HepG2 (cell line): ENCODE data around the gene CLIC1. TPM values are rescaled to one million over a fixed set of nuclear protein-coding genes. Genes with fewer than 3 reads are reported as not detected.

Experiments used
- ARNT2 ChIP-seq: sonication (generic); formaldehyde crosslinking; IDR thresholded peaks from 2 replicates; pipeline ENCODE4 v1.8.0; 2022; ENCODE audit warnings: mild to moderate bottlenecking, low read depth, missing genetic modification reagents, moderate library complexity
- ATAD3A ChIP-seq: sonication (generic); formaldehyde crosslinking; IDR thresholded peaks from 2 replicates; pipeline ENCODE4 v1.4.0; 2020; ENCODE audit warnings: missing genetic modification reagents
- CBX1 ChIP-seq: IDR thresholded peaks from one replicate; pipeline ENCODE4 v1.6.1; 2016; ENCODE audit warnings: antibody characterized with exemption, low read depth
- GLI4 ChIP-seq: sonication (generic); formaldehyde crosslinking; IDR thresholded peaks from 2 replicates; pipeline ENCODE4 v1.5.1; 2020; ENCODE audit warnings: missing genetic modification reagents, mild to moderate bottlenecking, moderate library complexity, borderline replicate concordance
- IRX3 ChIP-seq: sonication (generic); formaldehyde crosslinking; IDR thresholded peaks from 2 replicates; pipeline ENCODE4 v1.8.1; 2023; ENCODE audit warnings: mild to moderate bottlenecking, low read depth, missing genetic modification reagents, borderline replicate concordance
- MNT ChIP-seq: fragments of 450-650 bp; IDR thresholded peaks from 2 replicates; pipeline ENCODE4 v1.6.1; 2016
- MXD3 ChIP-seq: IDR thresholded peaks from 2 replicates; pipeline ENCODE4 v1.6.1; 2016; ENCODE audit warnings: mild to moderate bottlenecking, missing biosample characterization, missing genetic modification reagents
- NFE2L2 ChIP-seq: fragments of 150-350 bp; IDR thresholded peaks from 2 replicates; pipeline ENCODE4 v1.6.1; 2014; ENCODE audit warnings: low read length
- ONECUT2 ChIP-seq: sonication (generic); formaldehyde crosslinking; IDR thresholded peaks from 2 replicates; pipeline ENCODE4 v1.4.0; 2020; ENCODE audit warnings: missing genetic modification reagents
- REL ChIP-seq: sonication (generic); formaldehyde crosslinking; conservative IDR thresholded peaks from 2 replicates; pipeline ENCODE4 v1.8.0; 2022; ENCODE audit warnings: mild to moderate bottlenecking, missing genetic modification reagents, moderate library complexity
- RFXANK ChIP-seq: IDR thresholded peaks from 2 replicates; pipeline ENCODE4 v1.6.1; 2016
- SATB2 ChIP-seq: sonication (generic); formaldehyde crosslinking; IDR thresholded peaks from 2 replicates; pipeline ENCODE4 v1.5.0; 2020; ENCODE audit warnings: missing genetic modification reagents
- SIN3A ChIP-seq: IDR thresholded peaks from 2 replicates; pipeline ENCODE4 v1.6.1; 2011; ENCODE audit warnings: low read depth, mild to moderate bottlenecking, control low read depth, low read length, borderline replicate concordance
- SIN3B ChIP-seq: fragments of 150-350 bp; IDR thresholded peaks from 2 replicates; pipeline ENCODE4 v1.6.1; 2014; ENCODE audit warnings: low read length
- TBL1XR1 ChIP-seq: fragments of 150-350 bp; IDR thresholded peaks from 2 replicates; pipeline ENCODE4 v1.6.1; 2014; ENCODE audit warnings: borderline replicate concordance, low read length; ENCODE audit not compliant: partially characterized antibody
- TCF7L2 ChIP-seq: IDR thresholded peaks from 2 replicates; pipeline ENCODE4 v1.6.1; 2011; ENCODE audit warnings: mild to moderate bottlenecking, low read depth, low read length, moderate library complexity
- TFDP2 ChIP-seq: sonication (generic); formaldehyde crosslinking; IDR thresholded peaks from 2 replicates; pipeline ENCODE4 v1.4.0; 2020; ENCODE audit warnings: missing genetic modification reagents
- TFE3 ChIP-seq: IDR thresholded peaks from 2 replicates; pipeline ENCODE4 v1.6.1; 2016
- ZFP62 ChIP-seq: sonication (generic); formaldehyde crosslinking; IDR thresholded peaks from 2 replicates; pipeline ENCODE4 v1.4.0; 2020; ENCODE audit warnings: missing genetic modification reagents
- ZHX1 ChIP-seq: sonication (generic); formaldehyde crosslinking; IDR thresholded peaks from 2 replicates; pipeline ENCODE4 v1.8.1; 2022; ENCODE audit warnings: low read depth, mild to moderate bottlenecking, missing genetic modification reagents
- ZMYM3 ChIP-seq: sonication (generic); formaldehyde crosslinking; IDR thresholded peaks from 2 replicates; pipeline ENCODE4 v1.5.1; 2020; ENCODE audit warnings: mild to moderate bottlenecking, missing genetic modification reagents
- ZNF263 ChIP-seq: sonication (generic); formaldehyde crosslinking; IDR thresholded peaks from 2 replicates; pipeline ENCODE4 v1.4.0; 2020; ENCODE audit warnings: missing genetic modification reagents
- ZNF556 ChIP-seq: sonication (generic); formaldehyde crosslinking; IDR thresholded peaks from 2 replicates; pipeline ENCODE4 v1.4.0; 2020; ENCODE audit warnings: mild to moderate bottlenecking, missing genetic modification reagents, borderline replicate concordance
- ZNF569 ChIP-seq: sonication (generic); formaldehyde crosslinking; IDR thresholded peaks from 2 replicates; pipeline ENCODE4 v1.5.0; 2020; ENCODE audit warnings: mild to moderate bottlenecking, missing genetic modification reagents, moderate library complexity, borderline replicate concordance
- polyA plus RNA-seq, 8 experiments: library from polyadenylated mRNA; depleted of rRNA in 3 of 8; stranded (reverse) in 7 of 8; unstranded in 1 of 8; fragments of >200 nt; fragmentation: Illumina TruSeq in 4 of 8; extraction: Trizol in 4 of 8; gene quantifications; 2 replicates each; pipeline versions ENCODE4 v1.2.1 to v1.2.3, GENCODE V29; 2011 to 2016; ENCODE audit warnings: low read depth in 4 of 8, missing spikeins in 1 of 8, mixed read lengths in 1 of 8; ENCODE audit not compliant: insufficient read depth in 1 of 8
- total RNA-seq, 5 experiments: library from RNA; depleted of rRNA; stranded (reverse); fragments of >200 nt; fragmentation: Illumina TruSeq; extraction: Trizol; gene quantifications; 2 replicates each; pipeline ENCODE4 v1.2.3, GENCODE V29; 2016; ENCODE audit warnings: low read depth in 1 of 5

The CLIC1 gene
- total and polyA plus RNA-seq, 2 of the 13 experiments (the other 11 are each of a cell fraction or from before 2014, with no cell fraction given) = 602 to 891 TPM

- TF ChIP-seq ZHX1 (CRISPR knock-in tag) (0 out of 2 replicates have a peak, but pooled peaks have one; percentile 33), SATB2 (no peak), CBX1 (peak; percentile 73), IRX3 (CRISPR knock-in tag) (no peak), ATAD3A (no peak), MXD3 (CRISPR knock-in tag) (peak; percentile 50; the same call in 1 of the 2 replicates), ZMYM3 (no peak), RFXANK (no peak), SIN3A (no peak), REL (CRISPR knock-in tag) (no peak), NFE2L2 (no peak), GLI4 (CRISPR knock-in tag) (0 out of 2 replicates have a peak, but pooled peaks have one; percentile 50), TCF7L2 (no peak), MNT (no peak), ARNT2 (no peak), ZFP62 (CRISPR knock-in tag) (no peak), TFE3 (CRISPR knock-in tag) (peak; percentile 51; the same call in 1 of the 2 replicates), ZNF556 (CRISPR knock-in tag) (no peak), TBL1XR1 (no peak), TFDP2 (CRISPR knock-in tag) (peak; percentile 23; the same call in 1 of the 2 replicates), ZNF263 (CRISPR knock-in tag) (peak; percentile 83), ZNF569 (CRISPR knock-in tag) (no peak), SIN3B (no peak), ONECUT2 (CRISPR knock-in tag) (no peak)
Observed at GRCh38 chr6:31776989-31777666, 40.8 kb upstream of the CLIC1 start, which contains the start of gene VWA7 (continued).
